Endothelial cell of umbilical vein (primary cell): Measurements from ENCODE around the gene LPP. TPM values are rescaled to one million over a fixed set of nuclear protein-coding genes. Genes with fewer than 3 reads are reported as not detected.

ENCODE experiments used
- BruUV-seq: library from RNA; stranded (reverse); fragments of 400-500 nt; replicated peaks from 2 replicates; lab custom pipeline; 2021; lab: Mats Ljungman, UMichigan
- CTCF ChIA-PET: fragments of 300-600, 350-600 bp; sonication (Branson Sonifier 250); formaldehyde crosslinking; loops from one replicate; lab custom pipeline; 2021; ENCODE audit warnings: antibody characterized with exemption, inconsistent platforms; lab: Charles Lee
- POLR2A ChIA-PET: fragments of 300-600, 350-600 bp; sonication (Branson Sonifier 250); formaldehyde crosslinking; loops from one replicate; lab custom pipeline; 2021; ENCODE audit warnings: antibody characterized with exemption, inconsistent platforms; lab: Charles Lee
- DNase-seq: peaks from one replicate; pipeline ENCODE4 v3.0.0-alpha.2; 2011; ENCODE audit warnings: low read depth, low spot score
- FAIRE-seq: peaks from 2 replicates; lab custom pipeline; 2011; peaks lifted over from hg19 to GRCh38; lab: Jason Lieb, UNC
- H2AFZ ChIP-seq: 2 replicates; pipeline ENCODE4 v1.6.0; 2012; ENCODE audit warnings: low read depth, low read length, control low read depth, inconsistent platforms
- H3K27ac ChIP-seq: 2 replicates; pipeline ENCODE4 v1.5.1; 2011; ENCODE audit warnings: low read depth, mild to moderate bottlenecking, control low read depth, low read length, moderate library complexity; ENCODE audit not compliant: insufficient read depth
- H3K27me3 ChIP-seq, 2 experiments: 2 replicates each; pipeline versions ENCODE4 v1.6.0 to v1.6.1; 2011; ENCODE audit warnings: low read length in 2 of 2, mixed read lengths in 1 of 2; ENCODE audit not compliant: control insufficient read depth in 2 of 2, insufficient read depth in 2 of 2
- H3K36me3 ChIP-seq, 2 experiments: 2 replicates in 1 of 2; 3 replicates in 1 of 2; pipeline ENCODE4 v1.5.1; 2011; ENCODE audit warnings: low read length in 2 of 2, mild to moderate bottlenecking in 1 of 2, moderate library complexity in 1 of 2; ENCODE audit not compliant: control insufficient read depth in 2 of 2, insufficient read depth in 2 of 2; ENCODE audit errors: extremely low read depth in 1 of 2
- H3K4me1 ChIP-seq: 3 replicates; pipeline ENCODE4 v1.5.1; 2011; ENCODE audit warnings: mild to moderate bottlenecking, low read length; ENCODE audit not compliant: control insufficient read depth, insufficient read depth; ENCODE audit errors: extremely low read depth
- H3K4me2 ChIP-seq: 2 replicates; pipeline ENCODE4 v1.6.1; 2011; ENCODE audit warnings: low read length, control low read depth, mixed read lengths; ENCODE audit not compliant: insufficient read depth
- H3K4me3 ChIP-seq, 3 experiments: fragments of 200-600 bp in 1 of 3; sonication (generic), shearing (Covaris generic) in 1 of 3; replicated peaks in 1 of 3; 2 replicates each; pipeline ENCODE4 v1.5.1; 2011 to 2016; ENCODE audit warnings: control low read depth in 3 of 3, low read length in 3 of 3, mild to moderate bottlenecking in 2 of 3, inconsistent platforms in 1 of 3, low read depth in 1 of 3, moderate library complexity in 1 of 3; ENCODE audit not compliant: insufficient read depth in 1 of 3
- H3K79me2 ChIP-seq: 2 replicates; pipeline ENCODE4 v1.6.0; 2012; ENCODE audit warnings: low read length, inconsistent platforms; ENCODE audit not compliant: control insufficient read depth, insufficient read depth
- H3K9ac ChIP-seq: replicated peaks from 2 replicates; pipeline ENCODE3; 2011; ENCODE audit warnings: low read length, control low read depth; ENCODE audit not compliant: insufficient read depth; ENCODE audit errors: extremely low read depth
- H3K9me1 ChIP-seq: replicated peaks from 3 replicates; pipeline ENCODE4 v1.6.0; 2011; ENCODE audit warnings: mild to moderate bottlenecking, low read length; ENCODE audit not compliant: control insufficient read depth, insufficient read depth; ENCODE audit errors: extremely low read depth
- H3K9me3 ChIP-seq: replicated peaks from 2 replicates; pipeline ENCODE4 v1.5.1; 2012; ENCODE audit warnings: low read length, inconsistent platforms; ENCODE audit not compliant: control insufficient read depth, insufficient read depth
- H4K20me1 ChIP-seq: replicated peaks from 2 replicates; pipeline ENCODE3; 2011; ENCODE audit warnings: mild to moderate bottlenecking, low read length; ENCODE audit not compliant: control insufficient read depth, insufficient read depth; ENCODE audit errors: extremely low read depth
- EZH2 ChIP-seq: IDR thresholded peaks from 2 replicates; pipeline ENCODE4 v1.6.1; 2012; ENCODE audit warnings: borderline replicate concordance, low read depth, mild to moderate bottlenecking, moderate library complexity, low read length, inconsistent platforms; ENCODE audit not compliant: severe bottlenecking
- FOS ChIP-seq: IDR thresholded peaks from 2 replicates; pipeline ENCODE4 v1.6.1; 2011; ENCODE audit warnings: mild to moderate bottlenecking, low read length, moderate library complexity, borderline replicate concordance; ENCODE audit not compliant: insufficient read depth
- GATA2 ChIP-seq: IDR thresholded peaks from 2 replicates; pipeline ENCODE4 v1.7.0; 2011; ENCODE audit warnings: low read depth, mild to moderate bottlenecking, moderate library complexity, mixed read lengths, low read length; ENCODE audit not compliant: insufficient read length, insufficient read depth
- JUN ChIP-seq: IDR thresholded peaks from 2 replicates; pipeline ENCODE4 v1.6.1; 2011; ENCODE audit warnings: borderline replicate concordance, low read depth; ENCODE audit not compliant: insufficient read length, insufficient read depth
- MYC ChIP-seq: IDR thresholded peaks from one replicate; pipeline ENCODE4 v1.6.1; 2011; ENCODE audit warnings: mild to moderate bottlenecking, low read depth, low read length
- POLR2A ChIP-seq: IDR thresholded peaks from 2 replicates; pipeline ENCODE4 v1.6.1; 2012; ENCODE audit warnings: low read depth, mild to moderate bottlenecking, control low read depth, low read length
- POLR2AphosphoS5 ChIP-seq: IDR thresholded peaks from 2 replicates; pipeline ENCODE4 v1.6.1; 2012; ENCODE audit warnings: low read depth, mild to moderate bottlenecking, control low read depth, low read length, moderate library complexity; ENCODE audit not compliant: insufficient read depth
- dilution Hi-C: fragments of 300-500 bp; cut with MboI; formaldehyde crosslinking; loops from one replicate; pipeline ENCODE4 v1.15.0; 2019; ENCODE audit warnings: low sequenced_read_pairs; ENCODE audit not compliant: extremely low pct_ligation_motif_present
- intact Hi-C: fragments of 100-400 bp; cut with micrococcal nuclease; formaldehyde crosslinking; loops from one replicate; pipeline ENCODE4 v1.10.0; 2022
- polyA plus RNA-seq, 4 experiments: library from polyadenylated mRNA; depleted of rRNA in 3 of 4; stranded (reverse) in 3 of 4; unstranded in 1 of 4; fragments of >200 nt; gene quantifications; 2 replicates each; pipeline versions ENCODE4 v1.2.1 to v1.2.3, GENCODE V29; 2011 to 2012; ENCODE audit warnings: missing spikeins in 1 of 4
- total RNA-seq: library from RNA; stranded (reverse); gene quantifications from 2 replicates; pipeline ENCODE4 v1.2.3, GENCODE V29; 2021
- TF ChIP-seq, protein P1 (sequence below), 2 donors: IDR thresholded peaks; 1 replicate in 1 of 2; 2 replicates in 1 of 2; pipeline ENCODE4 v1.5.1; 2011; ENCODE audit warnings: low read length in 2 of 2, mild to moderate bottlenecking in 2 of 2, moderate library complexity in 2 of 2, control low read depth in 1 of 2, inconsistent platforms in 1 of 2, low read depth in 1 of 2; ENCODE audit not compliant: insufficient read depth in 1 of 2; ENCODE audit errors: extremely low read depth in 1 of 2
- TF ChIP-seq, protein P2 (sequence below): IDR thresholded peaks from 2 replicates; pipeline ENCODE4 v1.6.1; 2011; ENCODE audit not compliant: insufficient read depth, insufficient read length

Gene LPP
- total and polyA plus RNA-seq, 2 donors (not counting 3 experiments of a cell fraction or from before 2014, with no cell fraction given), result 16.9 to 153 TPM

DNA sequence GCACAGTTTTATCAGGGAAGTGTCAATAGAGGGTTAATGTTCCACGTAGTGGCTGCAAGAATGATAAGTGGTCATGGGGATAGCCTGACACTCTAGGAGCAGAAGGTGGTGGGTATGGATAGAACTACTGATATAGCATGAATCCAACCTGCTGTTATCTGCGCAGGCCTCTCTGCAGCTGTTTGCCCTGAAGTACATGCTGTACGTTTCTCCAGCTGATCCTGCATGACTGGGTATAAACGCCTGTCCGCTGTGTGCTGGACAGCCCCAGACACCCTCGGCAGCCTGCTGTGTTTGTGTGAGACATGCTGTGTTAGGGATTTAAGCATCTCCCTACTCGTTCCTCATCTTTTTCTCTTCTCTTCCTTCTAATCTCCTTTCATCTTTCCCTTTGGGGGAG, 87.1 kb downstream of the LPP start:
- FAIRE-seq, result no peak
- POLR2A ChIA-PET, result no interaction called here
- DNase-seq, result no peak
- no peak overlapping the region for H3K27ac ChIP-seq
- H3K9ac ChIP-seq, result no peak overlapping the region
- H3K36me3 ChIP-seq, result peaks cover 0 to 3% of the 10 kb centered on the region in 2 experiments
- intact Hi-C loops, result no loop called here
- H3K4me2 ChIP-seq, result no peak overlapping the region
- CTCF ChIA-PET, result interaction anchor here (1.6 kb wide), 1 partner anchor 9 kb away, joined by 4 read pairs; no protein-coding TSS in a partner anchor
- H3K9me1 ChIP-seq, result no peaks in the 10 kb centered on the region
- no peak overlapping the region for H2AFZ ChIP-seq
- no peaks in the 10 kb centered on the region for H3K9me3 ChIP-seq
- H3K79me2 ChIP-seq, result peaks cover 15% of the 10 kb centered on the region
- dilution Hi-C loops, result no loop called here
- H3K27me3 ChIP-seq, result no peaks in the 10 kb centered on the region
- no peak overlapping the region for H3K4me3 ChIP-seq
- no peaks in the 10 kb centered on the region for H4K20me1 ChIP-seq
- BruUV-seq, result no TSS peak
- peaks cover 4% of the 10 kb centered on the region for H3K4me1 ChIP-seq
- no peak for TF ChIP-seq JUN
- no peak for TF ChIP-seq MYC
- no peak for TF ChIP-seq POLR2AphosphoS5
- TF ChIP-seq, protein P1, sequence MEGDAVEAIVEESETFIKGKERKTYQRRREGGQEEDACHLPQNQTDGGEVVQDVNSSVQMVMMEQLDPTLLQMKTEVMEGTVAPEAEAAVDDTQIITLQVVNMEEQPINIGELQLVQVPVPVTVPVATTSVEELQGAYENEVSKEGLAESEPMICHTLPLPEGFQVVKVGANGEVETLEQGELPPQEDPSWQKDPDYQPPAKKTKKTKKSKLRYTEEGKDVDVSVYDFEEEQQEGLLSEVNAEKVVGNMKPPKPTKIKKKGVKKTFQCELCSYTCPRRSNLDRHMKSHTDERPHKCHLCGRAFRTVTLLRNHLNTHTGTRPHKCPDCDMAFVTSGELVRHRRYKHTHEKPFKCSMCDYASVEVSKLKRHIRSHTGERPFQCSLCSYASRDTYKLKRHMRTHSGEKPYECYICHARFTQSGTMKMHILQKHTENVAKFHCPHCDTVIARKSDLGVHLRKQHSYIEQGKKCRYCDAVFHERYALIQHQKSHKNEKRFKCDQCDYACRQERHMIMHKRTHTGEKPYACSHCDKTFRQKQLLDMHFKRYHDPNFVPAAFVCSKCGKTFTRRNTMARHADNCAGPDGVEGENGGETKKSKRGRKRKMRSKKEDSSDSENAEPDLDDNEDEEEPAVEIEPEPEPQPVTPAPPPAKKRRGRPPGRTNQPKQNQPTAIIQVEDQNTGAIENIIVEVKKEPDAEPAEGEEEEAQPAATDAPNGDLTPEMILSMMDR (IDR thresholded peaks at IDR 0.05; ENCODE audit: extremely low read depth in 1 of 2, insufficient read depth in 1 of 2, low read depth in 1 of 2, low read length in 2 of 2), result no peak
- TF ChIP-seq, protein P2, sequence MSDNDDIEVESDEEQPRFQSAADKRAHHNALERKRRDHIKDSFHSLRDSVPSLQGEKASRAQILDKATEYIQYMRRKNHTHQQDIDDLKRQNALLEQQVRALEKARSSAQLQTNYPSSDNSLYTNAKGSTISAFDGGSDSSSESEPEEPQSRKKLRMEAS, result no peak
- no peak for TF ChIP-seq GATA2
- no peak for TF ChIP-seq FOS
- TF ChIP-seq POLR2A, result no peak
- TF ChIP-seq EZH2, result no peak
